ENCODE data around the gene ADAMTS7. TPM values are rescaled to one million over a fixed set of nuclear protein-coding genes. Genes with fewer than 3 reads are reported as not detected.

Gene ADAMTS7
- total RNA-seq, 1 experiment from 2014 or later, result 12.0 TPM

DNA sequence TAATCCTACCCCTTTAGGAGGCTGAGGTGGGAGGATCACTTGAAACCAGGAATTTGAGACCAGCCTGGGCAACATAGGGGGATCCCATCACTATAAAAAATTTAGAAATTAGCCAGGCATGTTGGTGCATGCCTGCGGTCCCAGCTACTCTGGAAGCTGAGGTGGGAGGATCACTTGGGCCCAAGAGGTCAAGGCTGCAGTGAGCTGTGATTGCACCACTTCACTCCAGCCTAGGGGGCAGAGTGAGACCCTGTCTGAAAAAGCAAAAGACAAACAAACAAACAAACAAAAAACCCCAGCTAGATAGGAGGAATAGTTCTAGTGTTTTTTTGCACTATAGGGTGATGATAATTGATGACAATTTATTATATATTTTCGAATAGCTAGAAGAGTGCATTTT is 99.6 kb downstream of the ADAMTS7 start:
- TF ChIP-seq CTCF (IDR thresholded peaks at IDR 0.05 in 2 of 3, conservative IDR thresholded peaks at IDR 0.05 in 1 of 3; ENCODE audit: borderline replicate concordance in 1 of 3, insufficient read depth in 1 of 3, low read depth in 2 of 3, low read length in 2 of 3) (no peak), SRF (IDR thresholded peaks at IDR 0.05; ENCODE audit: low read depth) (no peak), CBX3 (IDR thresholded peaks at IDR 0.05; ENCODE audit: low read depth) (no peak), ZNF274 (IDR thresholded peaks at IDR 0.05; ENCODE audit: low read depth, low read length) (no peak), EGR1 (IDR thresholded peaks at IDR 0.05; ENCODE audit: low read depth) (no peak), RAD21 (IDR thresholded peaks at IDR 0.05; ENCODE audit: low read depth) (no peak), YY1 (IDR thresholded peaks at IDR 0.05; ENCODE audit: extremely low read depth, insufficient replicate concordance, low read depth, low read length) (no peak), JUND (IDR thresholded peaks at IDR 0.05) (no peak), POLR2A (IDR thresholded peaks at IDR 0.05; ENCODE audit: borderline replicate concordance, extremely low read depth, insufficient read depth, insufficient read length) (no peak), EZH2 (IDR thresholded peaks at IDR 0.05) (no peak), ELF1 (IDR thresholded peaks at IDR 0.05; ENCODE audit: borderline replicate concordance, low read depth) (no peak), SIN3A (IDR thresholded peaks at IDR 0.05; ENCODE audit: low read depth) (no peak), FOSL1 (IDR thresholded peaks at IDR 0.05; ENCODE audit: low read depth) (no peak), EZH2phosphoT487 (IDR thresholded peaks at IDR 0.05; ENCODE audit: borderline replicate concordance) (no peak)
- TF ChIP-seq, protein P1, sequence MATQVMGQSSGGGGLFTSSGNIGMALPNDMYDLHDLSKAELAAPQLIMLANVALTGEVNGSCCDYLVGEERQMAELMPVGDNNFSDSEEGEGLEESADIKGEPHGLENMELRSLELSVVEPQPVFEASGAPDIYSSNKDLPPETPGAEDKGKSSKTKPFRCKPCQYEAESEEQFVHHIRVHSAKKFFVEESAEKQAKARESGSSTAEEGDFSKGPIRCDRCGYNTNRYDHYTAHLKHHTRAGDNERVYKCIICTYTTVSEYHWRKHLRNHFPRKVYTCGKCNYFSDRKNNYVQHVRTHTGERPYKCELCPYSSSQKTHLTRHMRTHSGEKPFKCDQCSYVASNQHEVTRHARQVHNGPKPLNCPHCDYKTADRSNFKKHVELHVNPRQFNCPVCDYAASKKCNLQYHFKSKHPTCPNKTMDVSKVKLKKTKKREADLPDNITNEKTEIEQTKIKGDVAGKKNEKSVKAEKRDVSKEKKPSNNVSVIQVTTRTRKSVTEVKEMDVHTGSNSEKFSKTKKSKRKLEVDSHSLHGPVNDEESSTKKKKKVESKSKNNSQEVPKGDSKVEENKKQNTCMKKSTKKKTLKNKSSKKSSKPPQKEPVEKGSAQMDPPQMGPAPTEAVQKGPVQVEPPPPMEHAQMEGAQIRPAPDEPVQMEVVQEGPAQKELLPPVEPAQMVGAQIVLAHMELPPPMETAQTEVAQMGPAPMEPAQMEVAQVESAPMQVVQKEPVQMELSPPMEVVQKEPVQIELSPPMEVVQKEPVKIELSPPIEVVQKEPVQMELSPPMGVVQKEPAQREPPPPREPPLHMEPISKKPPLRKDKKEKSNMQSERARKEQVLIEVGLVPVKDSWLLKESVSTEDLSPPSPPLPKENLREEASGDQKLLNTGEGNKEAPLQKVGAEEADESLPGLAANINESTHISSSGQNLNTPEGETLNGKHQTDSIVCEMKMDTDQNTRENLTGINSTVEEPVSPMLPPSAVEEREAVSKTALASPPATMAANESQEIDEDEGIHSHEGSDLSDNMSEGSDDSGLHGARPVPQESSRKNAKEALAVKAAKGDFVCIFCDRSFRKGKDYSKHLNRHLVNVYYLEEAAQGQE (IDR thresholded peaks at IDR 0.05; ENCODE audit: low read depth), result no peak
- TF ChIP-seq, protein P2, sequence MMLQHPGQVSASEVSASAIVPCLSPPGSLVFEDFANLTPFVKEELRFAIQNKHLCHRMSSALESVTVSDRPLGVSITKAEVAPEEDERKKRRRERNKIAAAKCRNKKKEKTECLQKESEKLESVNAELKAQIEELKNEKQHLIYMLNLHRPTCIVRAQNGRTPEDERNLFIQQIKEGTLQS (IDR thresholded peaks at IDR 0.05), result no peak
- H3K9me2 ChIP-seq (ENCODE audit: insufficient read depth), result no peaks in the 10 kb centered on the region
- H3K4me3 ChIP-seq (replicated peaks in 1 of 2; ENCODE audit: low read depth in 1 of 2, low read length in 2 of 2), result no peak overlapping the region
- H3K27me3 ChIP-seq (ENCODE audit: insufficient read depth, low read length), result no peaks in the 10 kb centered on the region
- peaks cover 0 to 5% of the 10 kb centered on the region in 2 experiments; a peak in 1 of 4 replicates for H3K9me3 ChIP-seq (ENCODE audit: control insufficient read depth in 1 of 2, insufficient read depth in 1 of 2, low read depth in 1 of 2, low read length in 2 of 2)
- H3K79me2 ChIP-seq (ENCODE audit: insufficient read depth, low read length), result no peaks in the 10 kb centered on the region
- no peak overlapping the region for H3K4me2 ChIP-seq (ENCODE audit: low read length)
- ChIA-PET POLR2A (no interaction called here), CTCF (no interaction called here), RAD21 (ENCODE audit: low non-redundant PET in 1 of 2, low total read pairs in 2 of 2, uncharacterized antibody in 2 of 2, unreplicated experiment in 2 of 2) (no interaction called here)
- H3K4me1 ChIP-seq (ENCODE audit: control insufficient read depth in 1 of 2, insufficient read depth in 2 of 2, low read length in 2 of 2), result peaks cover 2 to 27% of the 10 kb centered on the region in 2 experiments
- no peak overlapping the region for H3K27ac ChIP-seq (ENCODE audit: low read depth, low read length)
- intact Hi-C loops (cut with micrococcal nuclease), result no loop called here
- DNase-seq (ENCODE audit: low read depth, low spot score) (no peak), ATAC-seq (no peak)
- H3K9ac ChIP-seq (ENCODE audit: low read length), result no peak overlapping the region
- no peak overlapping the region for H2AFZ ChIP-seq (ENCODE audit: low read depth, low read length, poor library complexity, severe bottlenecking)
- no peaks in the 10 kb centered on the region for H3K36me3 ChIP-seq (ENCODE audit: control insufficient read depth in 1 of 2, insufficient read depth in 2 of 2, low read length in 2 of 2)
- BruUV-seq (replicated peaks), result no TSS peak
- no peaks in the 10 kb centered on the region for H4K20me1 ChIP-seq (ENCODE audit: insufficient read depth)

Data from HCT116 (cell line).